DND-41 (cell line): ENCODE results near the gene YJEFN3.

Experiments used
- EZH2 ChIP-seq: IDR thresholded peaks from 3 replicates; pipeline ENCODE4 v1.6.1; 2012; ENCODE audit warnings: borderline replicate concordance, low read depth, mild to moderate bottlenecking, moderate library complexity, low read length, inconsistent platforms; ENCODE audit not compliant: severe bottlenecking
- TF ChIP-seq, protein P1 (sequence below): IDR thresholded peaks from 2 replicates; pipeline ENCODE4 v1.5.1; 2012; ENCODE audit warnings: borderline replicate concordance, low read length, moderate library complexity, mild to moderate bottlenecking; ENCODE audit not compliant: poor library complexity, severe bottlenecking; ENCODE audit errors: extremely low read depth

- TF ChIP-seq, protein P1, sequence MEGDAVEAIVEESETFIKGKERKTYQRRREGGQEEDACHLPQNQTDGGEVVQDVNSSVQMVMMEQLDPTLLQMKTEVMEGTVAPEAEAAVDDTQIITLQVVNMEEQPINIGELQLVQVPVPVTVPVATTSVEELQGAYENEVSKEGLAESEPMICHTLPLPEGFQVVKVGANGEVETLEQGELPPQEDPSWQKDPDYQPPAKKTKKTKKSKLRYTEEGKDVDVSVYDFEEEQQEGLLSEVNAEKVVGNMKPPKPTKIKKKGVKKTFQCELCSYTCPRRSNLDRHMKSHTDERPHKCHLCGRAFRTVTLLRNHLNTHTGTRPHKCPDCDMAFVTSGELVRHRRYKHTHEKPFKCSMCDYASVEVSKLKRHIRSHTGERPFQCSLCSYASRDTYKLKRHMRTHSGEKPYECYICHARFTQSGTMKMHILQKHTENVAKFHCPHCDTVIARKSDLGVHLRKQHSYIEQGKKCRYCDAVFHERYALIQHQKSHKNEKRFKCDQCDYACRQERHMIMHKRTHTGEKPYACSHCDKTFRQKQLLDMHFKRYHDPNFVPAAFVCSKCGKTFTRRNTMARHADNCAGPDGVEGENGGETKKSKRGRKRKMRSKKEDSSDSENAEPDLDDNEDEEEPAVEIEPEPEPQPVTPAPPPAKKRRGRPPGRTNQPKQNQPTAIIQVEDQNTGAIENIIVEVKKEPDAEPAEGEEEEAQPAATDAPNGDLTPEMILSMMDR = no peak
- no peak for TF ChIP-seq EZH2
These were observed 42.2 kb upstream of the YJEFN3 start for GRCh38 chr19:19486343-19487076.
